CD4-positive, alpha-beta T cell treated with Interleukin-21 for 1 hour (primary cell): ENCODE measurements around the gene TEX22.

Experiments used
- DNase-seq: peaks from one replicate; pipeline ENCODE4 v3.0.0-alpha.2; 2020

The TEX22 gene

GRCh38 chr14:105385698-105386365 lies 12.5 kb upstream of the TEX22 start:
- no peak for DNase-seq

- no peak for DNase-seq
Measured at GRCh38 chr14:105386581-105387529, 11.5 kb upstream of the TEX22 start.

GRCh38 chr14:105387530-105387922 lies 10.8 kb upstream of the TEX22 start:
- DNase-seq = no peak

GRCh38 chr14:105388110-105388951 lies 10.0 kb upstream of the TEX22 start:
- no peak for DNase-seq

- DNase-seq = no peak
Measured at GRCh38 chr14:105388976-105389375, 9.4 kb upstream of the TEX22 start.

GRCh38 chr14:105389534-105389933 lies 8.8 kb upstream of the TEX22 start:
- DNase-seq = no peak

- no peak for DNase-seq
Measured at GRCh38 chr14:105389976-105390848, 8.1 kb upstream of the TEX22 start.

- no peak for DNase-seq
Measured at GRCh38 chr14:105390849-105391500, 7.4 kb upstream of the TEX22 start.

- DNase-seq = no peak
Measured at GRCh38 chr14:105391541-105391940, 6.8 kb upstream of the TEX22 start.

GRCh38 chr14:105392131-105393090 lies 5.9 kb upstream of the TEX22 start:
- DNase-seq = no peak

GRCh38 chr14:105393151-105393550 lies 5.2 kb upstream of the TEX22 start:
- DNase-seq = no peak

- no peak for DNase-seq
Measured at GRCh38 chr14:105394714-105395537, 3.4 kb upstream of the TEX22 start.

- DNase-seq = no peak
Measured at GRCh38 chr14:105395538-105395854, 2.8 kb upstream of the TEX22 start.

GRCh38 chr14:105397350-105397931 lies 897 bp upstream of the TEX22 start:
- no peak for DNase-seq

- DNase-seq = no peak
Measured at GRCh38 chr14:105398726-105399465, 558 bp downstream of the TEX22 start.

- no peak for DNase-seq
Measured at GRCh38 chr14:105399466-105399775, 1.1 kb downstream of the TEX22 start.

- no peak for DNase-seq
Measured at GRCh38 chr14:105400016-105400415, 1.7 kb downstream of the TEX22 start.

- no peak for DNase-seq
Measured at GRCh38 chr14:105401699-105402098, 3.4 kb downstream of the TEX22 start.

- DNase-seq = no peak
Measured at GRCh38 chr14:105408592-105408991, 10.3 kb downstream of the TEX22 start.
